ENCODE results near the gene PTGIR.

The PTGIR gene

DNA sequence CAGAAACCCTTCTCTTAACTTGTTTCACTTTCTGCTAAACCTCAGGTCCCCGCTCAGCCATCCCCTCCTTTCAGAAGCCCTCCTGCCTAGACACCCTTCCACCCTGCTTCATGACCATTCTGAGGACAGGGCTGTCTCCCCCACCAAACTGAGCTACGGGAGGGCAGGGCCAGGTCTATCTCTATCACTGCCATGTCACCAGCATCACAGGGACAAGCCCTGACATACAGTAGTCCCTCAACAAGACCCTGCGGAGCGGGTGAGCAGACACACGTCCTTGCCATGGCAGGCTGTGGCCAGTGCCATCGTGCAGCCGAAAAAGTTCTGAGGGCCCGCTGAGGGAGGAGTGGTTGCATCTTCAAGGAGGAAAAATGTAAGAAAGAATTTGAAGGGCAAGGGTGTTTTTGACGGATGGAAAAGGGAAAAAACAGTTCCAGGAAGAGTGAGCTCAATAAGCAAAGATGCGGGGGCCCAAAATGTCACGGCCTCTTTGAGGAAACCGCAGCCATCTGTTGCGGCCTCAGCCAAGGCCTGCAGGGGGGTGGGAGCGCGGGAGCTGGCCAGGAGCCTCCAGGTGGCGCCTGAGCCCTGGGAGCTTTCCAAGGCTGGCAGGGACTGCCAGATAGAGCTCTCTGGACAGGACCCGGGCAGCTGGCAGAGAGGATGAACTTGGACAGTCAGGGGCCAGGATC is 8.1 kb downstream of the PTGIR start:
- TF ChIP-seq, protein P1, sequence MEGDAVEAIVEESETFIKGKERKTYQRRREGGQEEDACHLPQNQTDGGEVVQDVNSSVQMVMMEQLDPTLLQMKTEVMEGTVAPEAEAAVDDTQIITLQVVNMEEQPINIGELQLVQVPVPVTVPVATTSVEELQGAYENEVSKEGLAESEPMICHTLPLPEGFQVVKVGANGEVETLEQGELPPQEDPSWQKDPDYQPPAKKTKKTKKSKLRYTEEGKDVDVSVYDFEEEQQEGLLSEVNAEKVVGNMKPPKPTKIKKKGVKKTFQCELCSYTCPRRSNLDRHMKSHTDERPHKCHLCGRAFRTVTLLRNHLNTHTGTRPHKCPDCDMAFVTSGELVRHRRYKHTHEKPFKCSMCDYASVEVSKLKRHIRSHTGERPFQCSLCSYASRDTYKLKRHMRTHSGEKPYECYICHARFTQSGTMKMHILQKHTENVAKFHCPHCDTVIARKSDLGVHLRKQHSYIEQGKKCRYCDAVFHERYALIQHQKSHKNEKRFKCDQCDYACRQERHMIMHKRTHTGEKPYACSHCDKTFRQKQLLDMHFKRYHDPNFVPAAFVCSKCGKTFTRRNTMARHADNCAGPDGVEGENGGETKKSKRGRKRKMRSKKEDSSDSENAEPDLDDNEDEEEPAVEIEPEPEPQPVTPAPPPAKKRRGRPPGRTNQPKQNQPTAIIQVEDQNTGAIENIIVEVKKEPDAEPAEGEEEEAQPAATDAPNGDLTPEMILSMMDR (IDR thresholded peaks at IDR 0.05; ENCODE audit: insufficient read depth, low read length, poor library complexity, severe bottlenecking) = peak; percentile 63
- DNase-seq (ENCODE audit: extremely low read depth, insufficient read length) = peak; percentile 67
- Histone ChIP-seq H3K36me3 (ENCODE audit: control insufficient read depth, insufficient read depth, low read length) (peaks cover 3% of the 10 kb centered on the region; the same call in 1 of the 2 replicates), H3K4me3 (replicated peaks; ENCODE audit: low read depth, low read length) (no peak overlapping the region), H3K27me3 (replicated peaks; ENCODE audit: control insufficient read depth, insufficient read depth, low read length) (no peaks in the 10 kb centered on the region)

DNA sequence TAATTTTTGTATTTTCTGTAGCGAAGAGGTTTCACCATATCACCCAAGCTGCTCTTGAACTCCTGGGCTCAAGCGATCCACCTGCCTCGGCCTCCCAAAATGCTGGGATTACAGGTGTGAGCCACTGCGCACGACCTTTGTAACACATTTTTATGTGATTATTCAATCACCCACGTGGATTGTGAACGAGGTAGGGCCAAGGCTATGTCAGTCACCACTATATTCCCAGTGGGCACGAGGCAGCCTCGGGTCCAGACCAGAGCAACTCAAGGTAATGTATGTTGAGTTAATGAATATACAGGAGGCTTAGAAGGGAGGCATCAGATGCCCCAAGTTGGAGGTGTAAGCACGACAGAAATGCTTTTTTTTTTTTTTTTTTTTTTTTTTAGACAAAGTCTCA is 8.9 kb downstream of the PTGIR start:
- H3K36me3 ChIP-seq (ENCODE audit: control insufficient read depth, insufficient read depth, low read length) = peaks cover under 1% of the 10 kb centered on the region
- no peak overlapping the region for H3K4me3 ChIP-seq (replicated peaks; ENCODE audit: low read depth, low read length)
- no peaks in the 10 kb centered on the region for H3K27me3 ChIP-seq (replicated peaks; ENCODE audit: control insufficient read depth, insufficient read depth, low read length)
- TF ChIP-seq, protein P1 (IDR thresholded peaks at IDR 0.05; ENCODE audit: insufficient read depth, low read length, poor library complexity, severe bottlenecking) = no peak
- no peak for DNase-seq (ENCODE audit: extremely low read depth, insufficient read length)

DNA sequence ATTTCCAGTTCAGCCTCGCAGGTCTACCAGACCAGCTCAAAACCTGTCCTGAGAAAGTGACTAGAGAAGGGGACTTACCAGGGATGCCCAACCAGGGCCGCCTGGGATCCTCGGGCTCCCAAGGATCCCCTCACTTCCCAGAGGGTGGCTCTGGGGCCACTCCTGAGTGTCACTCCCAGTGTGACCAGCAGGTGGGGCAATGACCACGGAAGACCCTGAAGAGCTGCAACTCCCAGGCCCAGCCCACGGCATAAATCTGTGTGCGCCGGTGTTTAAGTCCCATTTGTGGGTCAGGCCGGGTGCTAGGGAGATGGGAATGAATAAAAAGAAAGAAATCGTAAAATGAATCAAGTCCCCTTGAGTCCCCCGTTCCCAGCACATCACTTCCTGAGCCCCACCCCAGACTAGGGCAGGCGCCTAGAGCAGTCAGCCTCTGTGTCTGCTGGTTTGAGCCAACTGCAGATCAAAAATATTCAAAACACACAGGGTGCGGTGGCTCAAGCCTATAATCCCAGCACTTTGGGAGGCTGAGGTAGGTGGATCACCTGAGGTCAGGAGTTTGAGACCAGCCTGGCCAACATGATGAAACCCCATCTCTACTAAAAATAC is 10.7 kb downstream of the PTGIR start:
- H3K36me3 ChIP-seq (ENCODE audit: control insufficient read depth, insufficient read depth, low read length) = peaks cover 11% of the 10 kb centered on the region
- no peaks in the 10 kb centered on the region for H3K27me3 ChIP-seq (replicated peaks; ENCODE audit: control insufficient read depth, insufficient read depth, low read length)
- peak; percentile 65 for DNase-seq (ENCODE audit: extremely low read depth, insufficient read length)
- TF ChIP-seq, protein P1 (IDR thresholded peaks at IDR 0.05; ENCODE audit: insufficient read depth, low read length, poor library complexity, severe bottlenecking) = peak; percentile 90
- no peak overlapping the region for H3K4me3 ChIP-seq (replicated peaks; ENCODE audit: low read depth, low read length)

DNA sequence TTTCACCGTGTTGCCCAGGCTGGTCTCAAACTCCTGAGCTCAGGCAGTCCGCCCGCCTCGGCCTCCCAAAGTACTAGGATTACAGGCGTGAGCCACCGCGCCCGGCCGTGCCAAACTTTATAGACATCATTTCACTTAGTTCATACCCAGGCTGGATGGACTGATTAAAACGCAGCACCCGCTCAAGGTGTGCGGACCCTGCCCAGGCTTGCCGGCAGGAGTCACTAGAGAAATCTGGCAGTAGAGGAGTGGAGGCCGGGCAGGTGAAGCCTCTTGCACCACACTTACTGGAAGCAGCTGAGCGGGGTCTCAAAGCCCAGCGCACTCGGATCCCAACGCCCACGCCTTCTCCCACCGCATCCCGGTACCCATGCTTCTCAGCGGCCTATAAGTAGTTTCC is 11.4 kb downstream of the PTGIR start:
- TF ChIP-seq, protein P1 (IDR thresholded peaks at IDR 0.05; ENCODE audit: insufficient read depth, low read length, poor library complexity, severe bottlenecking) = no peak
- H3K27me3 ChIP-seq (replicated peaks; ENCODE audit: control insufficient read depth, insufficient read depth, low read length) = no peaks in the 10 kb centered on the region
- H3K36me3 ChIP-seq (ENCODE audit: control insufficient read depth, insufficient read depth, low read length) = peaks cover 17% of the 10 kb centered on the region
- DNase-seq (ENCODE audit: extremely low read depth, insufficient read length) = no peak
- H3K4me3 ChIP-seq (replicated peaks; ENCODE audit: low read depth, low read length) = no peak overlapping the region

DNA sequence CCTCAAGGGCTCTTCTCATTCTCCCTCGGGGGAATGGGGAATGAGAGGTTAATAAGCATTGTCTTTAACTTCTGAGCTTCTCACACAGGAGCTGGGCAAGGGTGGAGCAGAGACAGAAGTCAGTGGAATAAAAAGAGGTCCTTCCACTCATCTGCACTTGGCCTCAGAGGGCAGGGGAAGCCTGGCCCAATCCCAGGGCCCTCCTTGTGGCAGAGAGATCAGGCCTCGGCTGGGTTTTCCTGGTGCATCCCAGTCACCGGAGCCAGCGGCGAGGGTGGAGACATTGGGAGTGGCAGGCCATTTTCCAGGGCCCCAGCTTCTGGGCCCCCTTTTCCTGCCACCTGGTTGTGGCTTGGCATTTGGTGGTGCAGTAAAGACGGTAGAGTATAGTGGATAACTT is 13.1 kb downstream of the PTGIR start:
- no peak for DNase-seq (ENCODE audit: extremely low read depth, insufficient read length)

More for the DNA sequence above, 13.1 kb downstream of the PTGIR start:
- Histone ChIP-seq H3K4me3 (replicated peaks; ENCODE audit: low read depth, low read length) (no peak overlapping the region), H3K27me3 (replicated peaks; ENCODE audit: control insufficient read depth, insufficient read depth, low read length) (no peaks in the 10 kb centered on the region), H3K36me3 (ENCODE audit: control insufficient read depth, insufficient read depth, low read length) (peaks cover 32% of the 10 kb centered on the region)
- TF ChIP-seq, protein P1 (IDR thresholded peaks at IDR 0.05; ENCODE audit: insufficient read depth, low read length, poor library complexity, severe bottlenecking) = no peak

Data from GM06990 (cell line).